Iris pigment epithelial cell (primary cell): ENCODE measurements around the gene TNN.
A peak's percentile ranks its signal among the peaks of the same experiment; 100 is the strongest.
"Not testable (repeated sequence)": the region's sequence is repeated elsewhere in the genome, so short reads cannot be mapped to it uniquely, and the experiment has no call there.

Experiments
- DNase-seq: peaks from one replicate; pipeline ENCODE4 v3.0.0-alpha.2; 2011; ENCODE audit warnings: low read depth

TNN gene

GRCh38 chr1:175067362-175068106 is at the start of gene TNN:
Gene TNN, plus strand, starts transcription at chr1:175067833. Its CDS starts 9,586 bp downstream, at chr1:175077419.
- DNase-seq, result no peak

GRCh38 chr1:175019524-175019923 is 48.1 kb upstream of the TNN start:
- no peak for DNase-seq

GRCh38 chr1:175023043-175023921 is 44.4 kb upstream of the TNN start, which contains the start of gene MRPS14:
Gene MRPS14, minus strand, starts transcription at chr1:175023425. Its CDS starts 17 bp downstream, at chr1:175023408.
- DNase-seq, result peak; percentile 99

- not testable (repeated sequence) for DNase-seq
These were observed 43.8 kb upstream of the TNN start for GRCh38 chr1:175023922-175024242.

- no peak for DNase-seq
These were observed 42.9 kb upstream of the TNN start for GRCh38 chr1:175024773-175025172.

- DNase-seq, result no peak
These were observed 33.7 kb upstream of the TNN start for GRCh38 chr1:175033953-175034352.

GRCh38 chr1:175034775-175035174 is 32.9 kb upstream of the TNN start:
- DNase-seq, result no peak

GRCh38 chr1:175035865-175036264 is 31.8 kb upstream of the TNN start:
- no peak for DNase-seq

GRCh38 chr1:175036476-175036875 is 31.2 kb upstream of the TNN start:
- no peak for DNase-seq

GRCh38 chr1:175037416-175037815 is 30.2 kb upstream of the TNN start:
- no peak for DNase-seq

- no peak for DNase-seq
These were observed 27.2 kb upstream of the TNN start for GRCh38 chr1:175040324-175040879.

- no peak for DNase-seq
These were observed 25.0 kb upstream of the TNN start for GRCh38 chr1:175042650-175043049.

GRCh38 chr1:175043824-175044223 is 23.8 kb upstream of the TNN start:
- DNase-seq, result no peak

GRCh38 chr1:175044591-175044990 is 23.0 kb upstream of the TNN start:
- DNase-seq, result not testable (repeated sequence)

- DNase-seq, result no peak
These were observed 22.5 kb upstream of the TNN start for GRCh38 chr1:175045097-175045496.

GRCh38 chr1:175045519-175045918 is 22.1 kb upstream of the TNN start:
- DNase-seq, result no peak

- no peak for DNase-seq
These were observed 16.6 kb upstream of the TNN start for GRCh38 chr1:175050992-175051391.

GRCh38 chr1:175054736-175055135 is 12.9 kb upstream of the TNN start:
- no peak for DNase-seq

GRCh38 chr1:175062339-175062738 is 5.3 kb upstream of the TNN start:
- DNase-seq, result no peak

GRCh38 chr1:175062858-175063257 is 4.8 kb upstream of the TNN start:
- DNase-seq, result no peak

- no peak for DNase-seq
These were observed 3.2 kb downstream of the TNN start for GRCh38 chr1:175070818-175071217.

- no peak for DNase-seq
These were observed 3.8 kb downstream of the TNN start for GRCh38 chr1:175071276-175071943.
